HG02610 (cell line): ENCODE data around the gene ADAM12.
"Not testable (repeated sequence)": the region's sequence is repeated elsewhere in the genome, so short reads cannot be mapped to it uniquely, and the experiment has no call there.

Experiments used
- ATAC-seq: cut with Tn5 transposase; IDR thresholded peaks from one replicate; pipeline ENCODE4 v1.9.1; 2021; ENCODE audit warnings: mild to moderate bottlenecking, moderate library complexity; ENCODE audit not compliant: unreplicated experiment

Gene ADAM12

DNA sequence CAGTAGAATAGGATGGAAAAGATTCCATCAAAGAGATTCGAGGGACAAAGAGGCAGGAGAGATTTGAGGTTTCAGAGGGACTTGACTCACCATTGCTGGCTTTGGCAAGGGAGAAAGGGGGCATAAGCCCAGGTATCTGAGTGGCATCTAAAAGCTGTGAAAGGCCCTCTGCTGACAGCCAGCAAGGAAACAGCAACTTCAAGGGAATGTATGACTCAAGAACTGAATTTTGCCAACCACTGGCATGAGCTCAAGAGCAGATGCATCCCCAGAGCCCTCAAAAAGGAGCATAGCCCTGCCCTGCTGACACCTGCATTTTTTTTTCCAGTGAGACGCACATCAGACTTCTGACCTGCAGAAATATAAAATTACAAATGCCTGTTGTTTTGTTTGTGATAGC is 19.6 kb upstream of the ADAM12 start:
- ATAC-seq, result no peak

- no peak for ATAC-seq
Observed at GRCh38 chr10:126405239-126405775, 17.0 kb upstream of the ADAM12 start.

DNA sequence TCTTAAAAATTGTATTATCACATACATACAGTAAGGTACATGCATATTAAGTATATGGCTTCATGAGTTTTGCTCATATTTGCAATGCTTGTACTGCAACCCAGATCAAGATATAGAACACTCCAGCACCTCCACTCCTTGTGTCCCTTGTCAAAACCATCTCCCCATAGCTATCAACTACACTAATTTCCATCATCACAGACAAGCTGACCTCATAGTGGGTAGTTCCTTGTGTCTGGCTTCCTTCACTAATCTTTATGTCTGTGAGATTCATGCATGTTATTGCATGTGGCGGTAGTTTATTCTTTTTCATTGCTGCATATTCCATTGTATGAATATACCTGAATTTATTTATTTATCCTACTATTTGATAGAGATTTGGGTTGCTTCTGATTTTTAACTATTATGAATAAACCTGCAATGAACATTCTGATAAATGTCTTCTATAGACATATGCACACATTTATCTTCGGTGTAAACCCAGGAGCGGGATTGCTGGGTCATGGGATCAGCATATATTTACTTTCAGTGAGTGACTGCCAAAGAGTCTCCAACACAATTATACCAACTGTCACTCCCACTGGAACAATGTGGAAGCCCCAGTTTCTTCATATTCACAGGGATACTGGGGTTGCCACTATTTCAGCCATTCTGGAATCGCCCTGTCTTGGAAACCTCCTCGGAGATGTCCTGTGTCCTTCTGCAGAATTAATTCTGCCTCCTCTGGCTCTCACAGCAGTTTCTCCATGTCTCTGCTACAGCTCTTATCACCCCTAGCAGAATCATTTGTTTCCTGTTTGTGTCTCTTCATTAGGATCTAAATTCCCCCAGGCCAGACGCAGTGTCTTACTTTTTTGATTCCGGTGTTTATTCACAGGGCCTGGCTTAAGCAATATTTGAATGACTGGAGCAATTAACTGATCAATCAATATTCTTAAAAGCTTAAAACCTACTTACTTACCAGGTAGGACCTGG is 14.7 kb upstream of the ADAM12 start:
- no peak for ATAC-seq

- ATAC-seq, result no peak
Observed at GRCh38 chr10:126400641-126401040, 12.4 kb upstream of the ADAM12 start.

DNA sequence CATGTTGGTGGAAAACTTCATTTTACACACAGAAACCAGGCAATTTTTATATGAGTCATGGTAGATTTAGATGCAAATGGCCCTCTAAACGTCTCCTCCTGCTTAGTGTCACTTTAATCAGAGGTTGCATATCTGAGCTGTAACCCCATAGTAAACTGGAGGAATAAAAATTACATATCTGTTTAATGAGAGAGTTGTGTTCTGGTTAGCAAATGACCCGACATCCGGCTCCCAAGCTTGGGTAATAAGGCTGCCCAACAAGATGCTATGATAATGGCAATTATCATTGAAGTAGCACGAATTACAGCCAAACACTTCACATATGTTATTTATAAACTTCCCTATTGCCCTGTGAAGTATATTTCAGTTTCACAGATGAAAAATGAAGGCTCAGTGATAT is 10.6 kb upstream of the ADAM12 start:
- no peak for ATAC-seq

- no peak for ATAC-seq
Observed at GRCh38 chr10:126398383-126398743, 10.1 kb upstream of the ADAM12 start.

DNA sequence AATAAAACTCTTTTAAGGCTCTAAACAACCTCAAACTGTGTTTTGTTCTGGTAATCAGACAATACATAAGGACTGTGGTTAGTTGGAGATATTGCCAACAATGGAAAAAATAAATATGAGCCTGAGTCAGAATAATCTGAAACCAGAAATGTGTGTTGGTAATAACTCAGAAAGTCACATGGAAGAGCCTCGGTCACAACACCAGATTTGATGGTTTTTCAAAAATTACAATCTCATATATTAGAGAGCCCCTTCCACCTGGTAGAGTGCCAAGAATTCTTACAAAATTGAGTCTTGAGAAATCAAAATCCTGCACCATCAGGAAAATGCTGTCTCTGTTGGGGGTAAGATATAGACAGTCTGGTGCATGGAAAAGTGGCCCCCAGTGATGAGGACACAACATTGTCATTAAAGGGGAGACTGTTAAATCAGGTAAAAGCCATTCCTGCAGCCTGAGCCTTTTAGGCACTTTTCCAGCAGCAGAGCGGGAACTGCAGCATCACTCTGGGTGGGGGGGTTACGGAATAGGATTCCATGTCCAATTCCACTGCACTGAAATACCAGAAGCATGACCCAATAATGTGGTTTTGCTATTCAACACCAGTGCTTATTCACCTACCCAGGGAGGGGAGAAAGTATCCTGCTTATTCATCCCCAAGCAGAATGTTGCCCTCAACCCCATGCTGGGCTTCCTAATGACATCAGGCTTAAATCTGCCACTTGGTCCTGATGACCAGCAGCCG is 9.5 kb upstream of the ADAM12 start:
- no peak for ATAC-seq

DNA sequence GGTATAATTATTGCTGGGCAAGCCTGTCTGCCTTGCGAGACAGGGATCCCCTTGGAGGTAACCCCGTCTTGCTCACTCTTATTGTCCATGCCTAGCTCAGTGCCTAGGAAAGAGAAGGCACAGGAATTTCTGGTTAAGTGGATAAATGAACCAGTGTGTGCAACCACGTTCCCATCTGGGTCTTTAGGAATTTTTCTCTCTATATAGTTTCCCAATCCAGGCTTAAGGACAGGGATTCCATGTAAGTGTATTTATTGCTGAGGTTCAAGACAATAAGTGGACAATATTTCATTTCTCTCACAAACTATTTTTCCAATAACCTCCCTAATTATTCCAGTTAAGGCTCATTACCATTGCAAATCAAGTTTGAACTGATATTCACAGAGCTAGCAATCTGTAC is 8.9 kb upstream of the ADAM12 start:
- no peak for ATAC-seq

DNA sequence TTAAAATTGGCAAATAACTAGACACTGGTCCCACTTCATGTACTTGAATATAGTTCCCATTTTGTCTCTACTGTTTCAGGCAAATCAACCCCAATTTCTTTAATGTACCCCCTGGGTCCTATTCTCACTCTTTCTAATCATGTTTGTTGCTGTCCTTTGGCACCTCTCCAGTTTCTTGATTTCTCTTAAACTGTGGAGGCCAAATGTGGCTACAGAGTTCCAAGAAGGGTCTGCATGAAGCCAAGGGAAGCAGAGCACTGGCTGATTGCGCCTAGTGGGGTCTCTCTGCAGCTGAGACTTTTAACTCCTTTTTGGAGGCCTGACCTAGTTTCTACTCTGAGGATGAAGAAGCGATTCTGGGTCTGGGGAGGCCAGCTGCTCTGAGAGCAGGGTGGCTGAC is 6.7 kb upstream of the ADAM12 start:
- no peak for ATAC-seq

DNA sequence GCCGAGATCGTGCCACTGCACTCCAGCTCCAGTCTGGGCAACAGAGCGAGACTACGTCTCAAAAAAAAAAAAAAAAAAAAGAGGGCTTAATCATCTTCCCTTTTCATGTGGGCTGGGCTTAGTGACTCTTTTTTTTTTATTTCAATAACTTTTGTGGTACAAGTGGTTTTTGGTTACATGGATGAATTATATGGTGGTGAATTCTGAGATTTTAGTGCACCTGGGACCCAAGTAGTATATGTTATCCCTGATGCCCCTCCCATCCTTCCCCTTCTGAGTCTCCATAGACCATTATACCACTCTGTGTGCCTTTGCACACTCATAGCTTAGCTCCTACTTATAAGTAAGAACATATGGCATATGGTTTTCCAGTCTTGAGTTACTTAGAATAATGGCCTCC is 4.8 kb upstream of the ADAM12 start:
- no peak for ATAC-seq

DNA sequence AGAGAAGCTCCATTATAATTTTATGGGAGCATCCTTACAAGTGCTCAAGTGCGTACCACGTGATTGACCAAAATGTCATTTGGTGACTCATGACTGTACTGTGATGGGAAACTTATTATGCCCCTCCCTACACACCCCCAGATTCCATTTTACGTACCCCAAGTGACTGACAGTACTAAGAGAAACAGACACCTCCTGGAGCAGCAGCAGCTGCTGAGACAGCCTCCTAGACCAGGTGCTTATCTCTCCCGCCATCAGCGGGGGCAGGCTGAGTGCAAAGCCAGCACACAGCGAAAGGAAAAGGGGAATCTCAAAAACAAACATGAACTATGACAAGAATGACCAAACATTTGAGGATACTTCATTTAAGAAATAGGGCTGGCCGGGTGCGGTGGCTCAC is 4.2 kb upstream of the ADAM12 start:
- ATAC-seq, result no peak

DNA sequence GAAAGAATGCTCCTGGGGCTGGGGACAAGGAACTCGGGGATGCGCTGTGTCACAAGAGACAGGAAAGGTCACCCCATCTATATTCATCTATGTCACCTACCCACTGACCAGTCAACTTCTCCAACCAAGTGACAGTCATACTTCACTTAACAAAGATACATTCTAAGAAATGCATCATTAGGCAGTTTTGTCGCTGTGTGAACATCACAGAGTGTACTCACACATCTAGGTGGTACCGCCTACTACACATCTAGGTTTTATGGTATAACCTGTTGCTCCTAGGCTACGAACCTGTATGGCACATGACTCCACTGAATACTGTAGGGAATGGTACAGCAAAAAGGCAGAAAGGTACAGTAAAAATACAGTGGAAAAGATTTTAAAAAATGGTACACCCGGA is 3.8 kb upstream of the ADAM12 start:
- ATAC-seq, result no peak

GRCh38 chr10:126391192-126391885 is 3.1 kb upstream of the ADAM12 start:
- no peak for ATAC-seq

- ATAC-seq, result no peak
Observed at GRCh38 chr10:126390324-126390723, 2.0 kb upstream of the ADAM12 start.

- no peak for ATAC-seq
Observed at GRCh38 chr10:126387041-126387921, 996 bp downstream of the ADAM12 start.

- ATAC-seq, result no peak
Observed at GRCh38 chr10:126384269-126384873, 3.9 kb downstream of the ADAM12 start.

DNA sequence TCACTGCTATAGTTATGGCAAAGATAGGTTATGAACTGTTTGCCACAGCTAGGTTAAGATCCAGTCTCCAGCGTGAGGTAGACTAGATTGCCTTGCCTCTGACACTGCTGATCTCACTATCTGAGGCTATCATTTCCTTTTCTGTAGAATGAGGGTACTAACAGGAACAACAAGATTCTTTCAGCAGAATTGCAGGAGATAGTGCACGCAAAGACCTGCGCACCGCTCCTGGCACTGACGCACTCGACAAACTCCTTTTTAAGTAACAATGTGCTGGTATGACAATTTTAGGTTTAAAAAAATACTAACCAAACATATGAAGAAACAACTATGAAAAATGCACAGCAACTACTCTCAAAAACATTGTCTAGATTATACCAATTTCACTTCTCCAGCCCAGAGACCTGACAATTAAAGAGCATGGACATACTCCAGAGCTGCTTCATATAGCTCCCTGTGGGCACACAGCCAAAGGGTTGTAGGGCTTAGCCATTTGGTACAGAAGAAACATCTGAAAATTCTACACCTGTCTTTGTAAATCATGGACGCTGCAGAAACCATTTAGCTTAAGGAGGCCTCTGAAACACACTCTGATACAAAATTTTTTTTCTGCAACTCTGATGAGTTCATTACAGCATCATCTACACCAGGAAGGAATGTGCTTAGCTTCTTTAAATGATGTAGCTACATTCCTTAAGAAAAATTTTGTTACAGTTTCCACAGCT is 7.8 kb downstream of the ADAM12 start:
- no peak for ATAC-seq

DNA sequence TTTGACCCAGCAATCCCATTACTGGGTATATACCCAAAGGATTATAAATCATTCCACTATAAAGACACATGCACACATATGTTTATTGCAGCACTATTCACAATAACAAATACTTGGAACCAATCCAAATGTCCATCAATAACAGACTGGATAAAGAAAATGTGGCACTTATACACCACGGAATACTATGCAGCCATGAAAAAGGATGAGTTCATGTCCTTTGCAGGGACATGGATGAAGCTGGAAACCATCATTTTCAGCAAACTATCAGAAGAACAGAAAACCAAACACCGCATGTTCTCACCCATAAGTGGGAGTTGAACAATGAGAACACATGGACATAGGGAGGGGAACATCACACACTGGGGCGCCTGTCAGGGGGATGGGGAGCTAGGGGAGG is 9.1 kb downstream of the ADAM12 start:
- not testable (repeated sequence) for ATAC-seq

GRCh38 chr10:126376956-126377355 is 11.3 kb downstream of the ADAM12 start:
- no peak for ATAC-seq
